ENCODE data around the gene RXFP2.

RXFP2 gene
- total RNA-seq, result 0 reads per million in 3 donors

GRCh38 chr13:31739226-31739625 lies at the start of gene RXFP2:
Gene RXFP2, plus strand, starts transcription at chr13:31739526. Its CDS starts 87 bp downstream, at chr13:31739613.
- H3K36me3 ChIP-seq (ENCODE audit: control insufficient read depth, insufficient read depth, low read length), result no peaks in the 10 kb centered on the region

GRCh38 chr13:31697290-31697689 lies 42.0 kb upstream of the RXFP2 start:
- Histone ChIP-seq H3K27me3 (replicated peaks; ENCODE audit: control insufficient read depth, insufficient read depth, low read length, poor library complexity, severe bottlenecking) (no peaks in the 10 kb centered on the region), H3K4me3 (ENCODE audit: insufficient read depth, low read depth, low read length, poor library complexity, severe bottlenecking) (no peak overlapping the region), H3K4me1 (ENCODE audit: control insufficient read depth, insufficient read depth, low read length, poor library complexity, severe bottlenecking) (no peaks in the 10 kb centered on the region), H3K36me3 (ENCODE audit: control insufficient read depth, insufficient read depth, low read length) (no peaks in the 10 kb centered on the region), H3K27ac (ENCODE audit: insufficient read depth, low read length, poor library complexity, severe bottlenecking) (no peak overlapping the region), H3K9me3 (ENCODE audit: control insufficient read depth, low read length) (no peaks in the 10 kb centered on the region)
- no peak for DNase-seq

More at GRCh38 chr13:31739226-31739625, at the start of gene RXFP2:
- Histone ChIP-seq H3K27me3 (replicated peaks; ENCODE audit: control insufficient read depth, insufficient read depth, low read length, poor library complexity, severe bottlenecking) (peaks cover 3% of the 10 kb centered on the region), H3K9me3 (ENCODE audit: control insufficient read depth, low read length) (no peaks in the 10 kb centered on the region), H3K4me1 (ENCODE audit: control insufficient read depth, insufficient read depth, low read length, poor library complexity, severe bottlenecking) (no peaks in the 10 kb centered on the region), H3K27ac (ENCODE audit: insufficient read depth, low read length, poor library complexity, severe bottlenecking) (no peak within 1 kb of the TSS), H3K4me3 (ENCODE audit: insufficient read depth, low read depth, low read length, poor library complexity, severe bottlenecking) (no peak within 1 kb of the TSS)
- no peak for DNase-seq

- no peak for DNase-seq
- Histone ChIP-seq H3K27ac (ENCODE audit: insufficient read depth, low read length, poor library complexity, severe bottlenecking) (no peak overlapping the region), H3K4me3 (ENCODE audit: insufficient read depth, low read depth, low read length, poor library complexity, severe bottlenecking) (no peak overlapping the region), H3K36me3 (ENCODE audit: control insufficient read depth, insufficient read depth, low read length) (no peaks in the 10 kb centered on the region), H3K4me1 (ENCODE audit: control insufficient read depth, insufficient read depth, low read length, poor library complexity, severe bottlenecking) (no peaks in the 10 kb centered on the region), H3K9me3 (ENCODE audit: control insufficient read depth, low read length) (no peaks in the 10 kb centered on the region), H3K27me3 (replicated peaks; ENCODE audit: control insufficient read depth, insufficient read depth, low read length, poor library complexity, severe bottlenecking) (no peaks in the 10 kb centered on the region)
Observed at GRCh38 chr13:31699650-31700049, 39.7 kb upstream of the RXFP2 start.

- Histone ChIP-seq H3K4me3 (ENCODE audit: insufficient read depth, low read depth, low read length, poor library complexity, severe bottlenecking) (no peak overlapping the region), H3K36me3 (ENCODE audit: control insufficient read depth, insufficient read depth, low read length) (no peaks in the 10 kb centered on the region), H3K27me3 (replicated peaks; ENCODE audit: control insufficient read depth, insufficient read depth, low read length, poor library complexity, severe bottlenecking) (no peaks in the 10 kb centered on the region), H3K27ac (ENCODE audit: insufficient read depth, low read length, poor library complexity, severe bottlenecking) (no peak overlapping the region), H3K4me1 (ENCODE audit: control insufficient read depth, insufficient read depth, low read length, poor library complexity, severe bottlenecking) (no peaks in the 10 kb centered on the region), H3K9me3 (ENCODE audit: control insufficient read depth, low read length) (no peaks in the 10 kb centered on the region)
- DNase-seq, result no peak
Observed at GRCh38 chr13:31703780-31704179, 35.5 kb upstream of the RXFP2 start.

- no peak overlapping the region for H3K4me3 ChIP-seq (ENCODE audit: insufficient read depth, low read depth, low read length, poor library complexity, severe bottlenecking)
- H3K36me3 ChIP-seq (ENCODE audit: control insufficient read depth, insufficient read depth, low read length), result no peaks in the 10 kb centered on the region
- no peaks in the 10 kb centered on the region for H3K4me1 ChIP-seq (ENCODE audit: control insufficient read depth, insufficient read depth, low read length, poor library complexity, severe bottlenecking)
- no peaks in the 10 kb centered on the region for H3K27me3 ChIP-seq (replicated peaks; ENCODE audit: control insufficient read depth, insufficient read depth, low read length, poor library complexity, severe bottlenecking)
- no peaks in the 10 kb centered on the region for H3K9me3 ChIP-seq (ENCODE audit: control insufficient read depth, low read length)
- no peak overlapping the region for H3K27ac ChIP-seq (ENCODE audit: insufficient read depth, low read length, poor library complexity, severe bottlenecking)
- DNase-seq, result no peak
Observed at GRCh38 chr13:31706105-31706504, 33.2 kb upstream of the RXFP2 start.

- Histone ChIP-seq H3K36me3 (ENCODE audit: control insufficient read depth, insufficient read depth, low read length) (no peaks in the 10 kb centered on the region), H3K27me3 (replicated peaks; ENCODE audit: control insufficient read depth, insufficient read depth, low read length, poor library complexity, severe bottlenecking) (no peaks in the 10 kb centered on the region), H3K4me3 (ENCODE audit: insufficient read depth, low read depth, low read length, poor library complexity, severe bottlenecking) (no peak overlapping the region), H3K4me1 (ENCODE audit: control insufficient read depth, insufficient read depth, low read length, poor library complexity, severe bottlenecking) (no peaks in the 10 kb centered on the region), H3K27ac (ENCODE audit: insufficient read depth, low read length, poor library complexity, severe bottlenecking) (no peak overlapping the region), H3K9me3 (ENCODE audit: control insufficient read depth, low read length) (no peaks in the 10 kb centered on the region)
- DNase-seq, result no peak
Observed at GRCh38 chr13:31717583-31717982, 21.7 kb upstream of the RXFP2 start.

GRCh38 chr13:31719214-31719613 lies 20.1 kb upstream of the RXFP2 start:
- H3K9me3 ChIP-seq (ENCODE audit: control insufficient read depth, low read length), result no peaks in the 10 kb centered on the region

GRCh38 chr13:31722673-31723072 lies 16.7 kb upstream of the RXFP2 start:
- no peaks in the 10 kb centered on the region for H3K36me3 ChIP-seq (ENCODE audit: control insufficient read depth, insufficient read depth, low read length)
- no peak overlapping the region for H3K27ac ChIP-seq (ENCODE audit: insufficient read depth, low read length, poor library complexity, severe bottlenecking)
- no peaks in the 10 kb centered on the region for H3K27me3 ChIP-seq (replicated peaks; ENCODE audit: control insufficient read depth, insufficient read depth, low read length, poor library complexity, severe bottlenecking)
- H3K9me3 ChIP-seq (ENCODE audit: control insufficient read depth, low read length), result no peaks in the 10 kb centered on the region
- H3K4me1 ChIP-seq (ENCODE audit: control insufficient read depth, insufficient read depth, low read length, poor library complexity, severe bottlenecking), result no peaks in the 10 kb centered on the region
- H3K4me3 ChIP-seq (ENCODE audit: insufficient read depth, low read depth, low read length, poor library complexity, severe bottlenecking), result no peak overlapping the region
- no peak for DNase-seq

More at GRCh38 chr13:31719214-31719613, 20.1 kb upstream of the RXFP2 start:
- no peaks in the 10 kb centered on the region for H3K4me1 ChIP-seq (ENCODE audit: control insufficient read depth, insufficient read depth, low read length, poor library complexity, severe bottlenecking)
- no peak overlapping the region for H3K27ac ChIP-seq (ENCODE audit: insufficient read depth, low read length, poor library complexity, severe bottlenecking)
- no peak for DNase-seq
- no peaks in the 10 kb centered on the region for H3K36me3 ChIP-seq (ENCODE audit: control insufficient read depth, insufficient read depth, low read length)
- H3K4me3 ChIP-seq (ENCODE audit: insufficient read depth, low read depth, low read length, poor library complexity, severe bottlenecking), result no peak overlapping the region
- H3K27me3 ChIP-seq (replicated peaks; ENCODE audit: control insufficient read depth, insufficient read depth, low read length, poor library complexity, severe bottlenecking), result no peaks in the 10 kb centered on the region

- H3K4me1 ChIP-seq (ENCODE audit: control insufficient read depth, insufficient read depth, low read length, poor library complexity, severe bottlenecking), result no peaks in the 10 kb centered on the region
- H3K36me3 ChIP-seq (ENCODE audit: control insufficient read depth, insufficient read depth, low read length), result no peaks in the 10 kb centered on the region
- H3K9me3 ChIP-seq (ENCODE audit: control insufficient read depth, low read length), result no peaks in the 10 kb centered on the region
Observed at GRCh38 chr13:31725841-31726240, 13.5 kb upstream of the RXFP2 start.

GRCh38 chr13:31731921-31732320 lies 7.4 kb upstream of the RXFP2 start:
- H3K27me3 ChIP-seq (replicated peaks; ENCODE audit: control insufficient read depth, insufficient read depth, low read length, poor library complexity, severe bottlenecking), result peaks cover 6% of the 10 kb centered on the region
- no peaks in the 10 kb centered on the region for H3K9me3 ChIP-seq (ENCODE audit: control insufficient read depth, low read length)
- H3K36me3 ChIP-seq (ENCODE audit: control insufficient read depth, insufficient read depth, low read length), result no peaks in the 10 kb centered on the region
- H3K27ac ChIP-seq (ENCODE audit: insufficient read depth, low read length, poor library complexity, severe bottlenecking), result no peak overlapping the region
- no peak overlapping the region for H3K4me3 ChIP-seq (ENCODE audit: insufficient read depth, low read depth, low read length, poor library complexity, severe bottlenecking)
- no peaks in the 10 kb centered on the region for H3K4me1 ChIP-seq (ENCODE audit: control insufficient read depth, insufficient read depth, low read length, poor library complexity, severe bottlenecking)
- DNase-seq, result no peak

More at GRCh38 chr13:31725841-31726240, 13.5 kb upstream of the RXFP2 start:
- Histone ChIP-seq H3K4me3 (ENCODE audit: insufficient read depth, low read depth, low read length, poor library complexity, severe bottlenecking) (no peak overlapping the region), H3K27ac (ENCODE audit: insufficient read depth, low read length, poor library complexity, severe bottlenecking) (no peak overlapping the region), H3K27me3 (replicated peaks; ENCODE audit: control insufficient read depth, insufficient read depth, low read length, poor library complexity, severe bottlenecking) (no peaks in the 10 kb centered on the region)
- DNase-seq, result no peak

All from effector memory CD4-positive, alpha-beta T cell (primary cell).